H9 (cell line): ENCODE results near the gene ZNF648. TPM values are rescaled to one million over a fixed set of nuclear protein-coding genes. Genes with fewer than 3 reads are reported as not detected.

Experiments
- DNase-seq: peaks from one replicate; pipeline ENCODE4 v3.0.0-alpha.2; 2017
- H2AFZ ChIP-seq: one replicate; pipeline ENCODE4 v1.6.1; 2013; ENCODE audit warnings: mild to moderate bottlenecking, low read length, control low read depth, moderate library complexity
- H2AK5ac ChIP-seq: 2 replicates; pipeline ENCODE4 v1.6.1; 2013; ENCODE audit warnings: low read length, control low read depth, mixed read lengths; ENCODE audit not compliant: insufficient read length
- H2BK120ac ChIP-seq: one replicate; pipeline ENCODE4 v1.6.1; 2013; ENCODE audit warnings: low read depth, mild to moderate bottlenecking, low read length, control low read depth, inconsistent platforms; ENCODE audit not compliant: poor library complexity, severe bottlenecking
- H2BK12ac ChIP-seq: 2 replicates; pipeline ENCODE4 v1.6.1; 2013; ENCODE audit warnings: low read length, control low read depth, mixed read lengths, low read depth; ENCODE audit not compliant: insufficient read length
- H2BK15ac ChIP-seq: 2 replicates; pipeline ENCODE4 v1.6.1; 2013; ENCODE audit warnings: low read depth, low read length, control low read depth
- H2BK20ac ChIP-seq: one replicate; pipeline ENCODE4 v1.6.1; 2013; ENCODE audit warnings: low read depth, mild to moderate bottlenecking, low read length, control low read depth, inconsistent platforms; ENCODE audit not compliant: poor library complexity, severe bottlenecking
- H2BK5ac ChIP-seq: 2 replicates; pipeline ENCODE4 v1.6.1; 2013; ENCODE audit warnings: low read length, control low read depth, mixed read lengths; ENCODE audit not compliant: insufficient read length
- H3K14ac ChIP-seq: 2 replicates; pipeline ENCODE4 v1.6.1; 2013; ENCODE audit warnings: low read length, control low read depth; ENCODE audit not compliant: insufficient read depth
- H3K18ac ChIP-seq: 2 replicates; pipeline ENCODE4 v1.6.1; 2013; ENCODE audit warnings: low read depth, mild to moderate bottlenecking, mixed read lengths, low read length, control low read depth; ENCODE audit not compliant: insufficient read length
- H3K23ac ChIP-seq: 2 replicates; pipeline ENCODE4 v1.6.1; 2013; ENCODE audit warnings: low read length, control low read depth, mixed read lengths, low read depth; ENCODE audit not compliant: insufficient read length
- H3K23me2 ChIP-seq: 2 replicates; pipeline ENCODE4 v1.6.1; 2013; ENCODE audit warnings: low read depth, mild to moderate bottlenecking, mixed read lengths, low read length, control low read depth; ENCODE audit not compliant: insufficient read length, poor library complexity, severe bottlenecking
- H3K27ac ChIP-seq: 2 replicates; pipeline ENCODE4 v1.5.1; 2013; ENCODE audit warnings: low read length, control low read depth, mixed read lengths, low read depth; ENCODE audit not compliant: insufficient read length
- H3K27me3 ChIP-seq: 2 replicates; pipeline ENCODE4 v1.6.1; 2013; ENCODE audit warnings: low read length, control low read depth, inconsistent platforms; ENCODE audit not compliant: insufficient read depth
- H3K4ac ChIP-seq: 2 replicates; pipeline ENCODE4 v1.6.1; 2013; ENCODE audit warnings: low read depth, mild to moderate bottlenecking, control low read depth, inconsistent platforms, low read length, moderate library complexity
- H3K4me1 ChIP-seq: 2 replicates; pipeline ENCODE4 v1.6.1; 2013; ENCODE audit warnings: low read length, control low read depth, inconsistent platforms; ENCODE audit not compliant: insufficient read depth
- H3K4me2 ChIP-seq: 2 replicates; pipeline ENCODE4 v1.6.1; 2013; ENCODE audit warnings: low read length, control low read depth, mixed read lengths; ENCODE audit not compliant: insufficient read length, insufficient read depth
- H3K56ac ChIP-seq: 2 replicates; pipeline ENCODE4 v1.6.1; 2013; ENCODE audit warnings: low read depth, mild to moderate bottlenecking, mixed read lengths, low read length, control low read depth; ENCODE audit not compliant: insufficient read length
- H3K79me1 ChIP-seq: 2 replicates; pipeline ENCODE4 v1.6.1; 2013; ENCODE audit warnings: low read depth, mild to moderate bottlenecking, moderate library complexity, low read length, control low read depth, inconsistent platforms; ENCODE audit not compliant: insufficient read depth, poor library complexity, severe bottlenecking
- H3K79me2 ChIP-seq: 2 replicates; pipeline ENCODE4 v1.6.1; 2013; ENCODE audit warnings: low read length, control low read depth, inconsistent platforms; ENCODE audit not compliant: insufficient read depth
- H3K9ac ChIP-seq: 2 replicates; pipeline ENCODE4 v1.6.1; 2013; ENCODE audit warnings: low read length, control low read depth, mixed read lengths; ENCODE audit not compliant: insufficient read length; ENCODE audit errors: extremely low read depth
- H3K9me3 ChIP-seq: one replicate; pipeline ENCODE4 v1.6.1; 2013; ENCODE audit warnings: low read depth, low read length, inconsistent platforms; ENCODE audit not compliant: control insufficient read depth
- H3T11ph ChIP-seq: one replicate; pipeline ENCODE4 v1.6.1; 2013; ENCODE audit warnings: mild to moderate bottlenecking, low read length, control low read depth, inconsistent platforms
- H4K20me1 ChIP-seq: one replicate; pipeline ENCODE4 v1.6.1; 2013; ENCODE audit not compliant: control insufficient read depth, insufficient read length, insufficient read depth
- H4K5ac ChIP-seq: 2 replicates; pipeline ENCODE4 v1.6.1; 2013; ENCODE audit warnings: low read depth, mild to moderate bottlenecking, mixed read lengths, low read length, control low read depth; ENCODE audit not compliant: insufficient read length
- H4K8ac ChIP-seq: replicated peaks from 2 replicates; pipeline ENCODE4 v1.6.1; 2013; ENCODE audit warnings: low read length, control low read depth, mixed read lengths, low read depth; ENCODE audit not compliant: insufficient read length
- H4K91ac ChIP-seq: 2 replicates; pipeline ENCODE4 v1.6.1; 2013; ENCODE audit warnings: low read depth, mild to moderate bottlenecking, moderate library complexity, mixed read lengths, low read length, control low read depth; ENCODE audit not compliant: insufficient read length
- H3K27ac Mint-ChIP-seq, 3 experiments: 2 replicates in 2 of 3; 3 replicates in 1 of 3; pipeline ENCODE4 v1.8.0; 2020 to 2021; ENCODE audit warnings: mixed read lengths in 3 of 3, mild to moderate bottlenecking in 1 of 3, moderate library complexity in 1 of 3
- H3K27me3 Mint-ChIP-seq: 2 replicates; pipeline ENCODE4 v1.8.0; 2021; ENCODE audit warnings: low read depth, mild to moderate bottlenecking, moderate library complexity, mixed read lengths
- H3K36me3 Mint-ChIP-seq, 3 experiments: 2 replicates in 2 of 3; 3 replicates in 1 of 3; pipeline ENCODE4 v1.8.0; 2020 to 2021; ENCODE audit warnings: low read depth in 3 of 3, mixed read lengths in 3 of 3; ENCODE audit not compliant: insufficient read depth in 1 of 3
- H3K4me1 Mint-ChIP-seq, 2 experiments: 2 replicates each; pipeline ENCODE4 v1.8.0; 2020; ENCODE audit warnings: mixed read lengths in 2 of 2
- H3K4me3 Mint-ChIP-seq, 2 experiments: 2 replicates in 1 of 2; 3 replicates in 1 of 2; pipeline ENCODE4 v1.8.0; 2020 to 2021; ENCODE audit warnings: mild to moderate bottlenecking in 2 of 2, mixed read lengths in 2 of 2, moderate library complexity in 1 of 2
- H3K9me3 Mint-ChIP-seq, 2 experiments: 2 replicates in 1 of 2; 3 replicates in 1 of 2; pipeline ENCODE4 v1.8.0; 2020; ENCODE audit warnings: mild to moderate bottlenecking in 2 of 2, mixed read lengths in 2 of 2, moderate library complexity in 1 of 2
- WGBS: extraction: QIAGEN DNeasy Blood & Tissue Kit; methylation state at CpG from one replicate; pipeline ENCODE4 v1.1.7; 2013; ENCODE audit warnings: missing lambda C conversion rate, low lambda C conversion rate, mixed read lengths; ENCODE audit not compliant: insufficient read length; ENCODE audit errors: extremely low coverage; 5-methylcytosine and 5-hydroxymethylcytosine counted together
- total RNA-seq: library from RNA; stranded (reverse); gene quantifications from 2 replicates; pipeline ENCODE4 v1.2.1, GENCODE V29; 2021
- TF ChIP-seq, protein P1 (sequence below): fragments of 200-600 bp; sonication (generic); conservative IDR thresholded peaks from 3 replicates; pipeline ENCODE4 v1.8.0; 2021; ENCODE audit warnings: antibody characterized with exemption, mild to moderate bottlenecking

ZNF648 gene
- total RNA-seq, 1 experiment from 2014 or later, result 1.4 TPM

DNA sequence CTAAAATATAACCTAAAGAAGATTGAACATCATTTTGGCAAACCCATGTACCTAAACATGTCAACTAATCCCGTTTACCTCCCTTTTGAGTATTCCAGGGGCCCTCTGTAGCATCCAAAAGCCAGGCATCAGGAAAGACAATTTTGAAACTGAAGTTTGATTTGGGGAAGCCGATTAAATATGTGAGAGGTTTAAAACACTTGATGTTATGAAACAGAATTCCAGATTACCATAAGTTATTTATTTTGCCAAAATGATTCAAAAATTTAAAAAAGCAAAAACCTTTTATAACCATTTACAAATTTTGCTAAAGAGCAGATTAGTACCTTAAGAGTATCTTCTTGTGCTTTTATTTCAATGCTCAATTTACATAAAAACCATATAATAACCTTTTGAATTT is 23.3 kb downstream of the ZNF648 start:
- Histone ChIP-seq H2AFZ (no peak overlapping the region), H3K14ac (no peak overlapping the region), H3K9me3 (peaks cover 10% of the 10 kb centered on the region), H2BK120ac (no peak overlapping the region), H4K20me1 (no peaks in the 10 kb centered on the region), H3T11ph (no peak overlapping the region), H4K5ac (no peak overlapping the region), H3K18ac (no peak overlapping the region), H3K23me2 (no peaks in the 10 kb centered on the region), H2BK12ac (no peak overlapping the region), H3K27ac (no peak overlapping the region), H2BK5ac (no peak overlapping the region), H3K56ac (no peak overlapping the region), H2BK20ac (no peak overlapping the region), H3K4ac (no peak overlapping the region), H3K23ac (no peak overlapping the region), H2AK5ac (no peak overlapping the region), H3K79me2 (no peaks in the 10 kb centered on the region), H3K4me2 (no peak overlapping the region), H4K8ac (no peak overlapping the region), H3K79me1 (no peaks in the 10 kb centered on the region), H2BK15ac (no peak overlapping the region), H4K91ac (no peak overlapping the region), H3K4me1 (no peaks in the 10 kb centered on the region), H3K27me3 (no peaks in the 10 kb centered on the region), H3K9ac (no peak overlapping the region)
- DNase-seq, result no peak
- Mint-ChIP-seq H3K27me3 (no peaks in the 10 kb centered on the region), H3K4me1 (peaks cover 5 to 11% of the 10 kb centered on the region in 2 experiments), H3K9me3 (peaks cover 20 to 21% of the 10 kb centered on the region in 2 experiments), H3K36me3 (peaks cover 0 to 21% (median 11%) of the 10 kb centered on the region in 3 experiments; a peak in 6 of 7 replicates), H3K4me3 (no peak overlapping the region), H3K27ac (no peak overlapping the region)
- TF ChIP-seq, protein P1, sequence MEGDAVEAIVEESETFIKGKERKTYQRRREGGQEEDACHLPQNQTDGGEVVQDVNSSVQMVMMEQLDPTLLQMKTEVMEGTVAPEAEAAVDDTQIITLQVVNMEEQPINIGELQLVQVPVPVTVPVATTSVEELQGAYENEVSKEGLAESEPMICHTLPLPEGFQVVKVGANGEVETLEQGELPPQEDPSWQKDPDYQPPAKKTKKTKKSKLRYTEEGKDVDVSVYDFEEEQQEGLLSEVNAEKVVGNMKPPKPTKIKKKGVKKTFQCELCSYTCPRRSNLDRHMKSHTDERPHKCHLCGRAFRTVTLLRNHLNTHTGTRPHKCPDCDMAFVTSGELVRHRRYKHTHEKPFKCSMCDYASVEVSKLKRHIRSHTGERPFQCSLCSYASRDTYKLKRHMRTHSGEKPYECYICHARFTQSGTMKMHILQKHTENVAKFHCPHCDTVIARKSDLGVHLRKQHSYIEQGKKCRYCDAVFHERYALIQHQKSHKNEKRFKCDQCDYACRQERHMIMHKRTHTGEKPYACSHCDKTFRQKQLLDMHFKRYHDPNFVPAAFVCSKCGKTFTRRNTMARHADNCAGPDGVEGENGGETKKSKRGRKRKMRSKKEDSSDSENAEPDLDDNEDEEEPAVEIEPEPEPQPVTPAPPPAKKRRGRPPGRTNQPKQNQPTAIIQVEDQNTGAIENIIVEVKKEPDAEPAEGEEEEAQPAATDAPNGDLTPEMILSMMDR, result no peak
- WGBS, result no CpG with 5 or more reads among the region's 2 CpGs
